ENCODE results near the gene ADAMTS14. TPM values are rescaled to one million over a fixed set of nuclear protein-coding genes. Genes with fewer than 3 reads are reported as not detected.

ADAMTS14 gene
- total RNA-seq, 1 experiment from 2014 or later: 1.6 TPM

DNA sequence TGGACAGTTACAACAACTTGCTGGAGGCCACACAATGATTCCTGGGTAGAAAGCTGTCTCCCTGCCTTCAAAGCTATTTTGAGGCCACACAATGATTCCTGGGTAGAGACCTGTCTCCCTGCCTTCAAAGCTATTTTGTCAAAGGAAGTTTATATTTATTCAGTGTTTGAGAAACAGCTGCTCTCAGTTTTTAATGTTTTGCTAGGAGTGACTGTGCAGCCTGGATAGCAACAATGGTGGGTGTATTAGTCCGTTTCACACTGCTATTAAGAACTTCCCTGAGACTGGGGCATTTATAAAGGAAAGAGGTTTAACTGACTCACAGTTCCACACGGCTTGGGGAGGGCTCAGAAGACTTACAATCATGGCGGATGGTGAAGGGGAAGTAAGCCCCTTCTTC, 139.6 kb downstream of the ADAMTS14 start:
- no peak overlapping the region for H2BK120ac ChIP-seq (ENCODE audit: low read depth, low read length, poor library complexity, severe bottlenecking)
- no peak overlapping the region for H2AK5ac ChIP-seq (ENCODE audit: insufficient read length, low read length)
- no peak overlapping the region for H3K27ac Mint-ChIP-seq

More for the DNA sequence above, 139.6 kb downstream of the ADAMTS14 start:
- H3K14ac ChIP-seq (ENCODE audit: insufficient read depth, low read length): no peak overlapping the region
- no peak overlapping the region for H3K4ac ChIP-seq (ENCODE audit: low read depth, low read length)
- Mint-ChIP-seq H3K36me3 (ENCODE audit: insufficient read depth in 1 of 3, low read depth in 3 of 3) (no peaks in the 10 kb centered on the region), H3K4me1 (peaks cover 27 to 28% of the 10 kb centered on the region in 2 experiments), H3K4me3 (no peak overlapping the region), H3K27me3 (ENCODE audit: low read depth) (no peaks in the 10 kb centered on the region; the same call in 1 of the 2 replicates), H3K9me3 (no peaks in the 10 kb centered on the region)
- no peaks in the 10 kb centered on the region for H3K27me3 ChIP-seq (ENCODE audit: insufficient read depth, low read length)
- H4K5ac ChIP-seq (ENCODE audit: insufficient read length, low read depth, low read length): no peak overlapping the region
- no peak overlapping the region for H3K27ac ChIP-seq (ENCODE audit: insufficient read length, low read depth, low read length)
- H2BK5ac ChIP-seq (ENCODE audit: insufficient read length, low read length): no peak overlapping the region
- no peaks in the 10 kb centered on the region for H3K79me2 ChIP-seq (ENCODE audit: insufficient read depth, low read length)
- no peaks in the 10 kb centered on the region for H4K20me1 ChIP-seq (ENCODE audit: control insufficient read depth, insufficient read depth, insufficient read length)
- DNase-seq: no peak
- no peak overlapping the region for H3K56ac ChIP-seq (ENCODE audit: insufficient read length, low read depth, low read length)
- no peak overlapping the region for H3T11ph ChIP-seq (ENCODE audit: low read length)
- no peak overlapping the region for H3K18ac ChIP-seq (ENCODE audit: insufficient read length, low read depth, low read length)
- no peak overlapping the region for H2BK15ac ChIP-seq (ENCODE audit: low read depth, low read length)
- H4K91ac ChIP-seq (ENCODE audit: insufficient read length, low read depth, low read length): no peak overlapping the region
- H4K8ac ChIP-seq (replicated peaks; ENCODE audit: insufficient read length, low read depth, low read length): no peak overlapping the region
- no peak overlapping the region for H3K23ac ChIP-seq (ENCODE audit: insufficient read length, low read depth, low read length)
- no peak overlapping the region for H2AFZ ChIP-seq (ENCODE audit: low read length)
- H3K9me3 ChIP-seq (ENCODE audit: control insufficient read depth, low read depth, low read length): no peaks in the 10 kb centered on the region
- peaks cover 5% of the 10 kb centered on the region for H3K23me2 ChIP-seq (ENCODE audit: insufficient read length, low read depth, low read length, poor library complexity, severe bottlenecking)
- no peaks in the 10 kb centered on the region for H3K79me1 ChIP-seq (ENCODE audit: insufficient read depth, low read depth, low read length, poor library complexity, severe bottlenecking)
- no peak overlapping the region for H3K4me2 ChIP-seq (ENCODE audit: insufficient read depth, insufficient read length, low read length)
- peaks cover 3% of the 10 kb centered on the region; the same call in 1 of the 2 replicates for H3K4me1 ChIP-seq (ENCODE audit: insufficient read depth, low read length)
- no peak overlapping the region for H2BK12ac ChIP-seq (ENCODE audit: insufficient read length, low read depth, low read length)
- H3K9ac ChIP-seq (ENCODE audit: extremely low read depth, insufficient read length, low read length): no peak overlapping the region
- H2BK20ac ChIP-seq (ENCODE audit: low read depth, low read length, poor library complexity, severe bottlenecking): no peak overlapping the region
- TF ChIP-seq, protein P1, sequence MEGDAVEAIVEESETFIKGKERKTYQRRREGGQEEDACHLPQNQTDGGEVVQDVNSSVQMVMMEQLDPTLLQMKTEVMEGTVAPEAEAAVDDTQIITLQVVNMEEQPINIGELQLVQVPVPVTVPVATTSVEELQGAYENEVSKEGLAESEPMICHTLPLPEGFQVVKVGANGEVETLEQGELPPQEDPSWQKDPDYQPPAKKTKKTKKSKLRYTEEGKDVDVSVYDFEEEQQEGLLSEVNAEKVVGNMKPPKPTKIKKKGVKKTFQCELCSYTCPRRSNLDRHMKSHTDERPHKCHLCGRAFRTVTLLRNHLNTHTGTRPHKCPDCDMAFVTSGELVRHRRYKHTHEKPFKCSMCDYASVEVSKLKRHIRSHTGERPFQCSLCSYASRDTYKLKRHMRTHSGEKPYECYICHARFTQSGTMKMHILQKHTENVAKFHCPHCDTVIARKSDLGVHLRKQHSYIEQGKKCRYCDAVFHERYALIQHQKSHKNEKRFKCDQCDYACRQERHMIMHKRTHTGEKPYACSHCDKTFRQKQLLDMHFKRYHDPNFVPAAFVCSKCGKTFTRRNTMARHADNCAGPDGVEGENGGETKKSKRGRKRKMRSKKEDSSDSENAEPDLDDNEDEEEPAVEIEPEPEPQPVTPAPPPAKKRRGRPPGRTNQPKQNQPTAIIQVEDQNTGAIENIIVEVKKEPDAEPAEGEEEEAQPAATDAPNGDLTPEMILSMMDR (conservative IDR thresholded peaks at IDR 0.05): no peak
- WGBS (ENCODE audit: extremely low coverage, insufficient read length, low lambda C conversion rate): no CpG with 5 or more reads among the region's 3 CpGs

Other genes starting within 250 kb of the ADAMTS14 start
- gene NODAL, start 230.8 kb upstream of the ADAMTS14 start, total RNA-seq (2021): 80.7 and 84.7 TPM in 2 replicates
- 21.1 and 21.6 TPM in 2 replicates for gene PALD1, start 193.7 kb upstream of the ADAMTS14 start, total RNA-seq (2021)
- 0.18 TPM in 1 of 2 replicates, not detected in the other for gene PRF1, start 69.8 kb upstream of the ADAMTS14 start, total RNA-seq (2021)
- gene TBATA, start 112.9 kb downstream of the ADAMTS14 start, total RNA-seq (2021): not detected in 2 replicates
- gene SGPL1, start 143.4 kb downstream of the ADAMTS14 start, total RNA-seq (2021): 52.6 and 60.8 TPM in 2 replicates
- gene PCBD1, start 216.1 kb downstream of the ADAMTS14 start, total RNA-seq (2021): 39.1 and 39.7 TPM in 2 replicates